ENCODE results near the gene OR51B6.
"Not testable (repeated sequence)": the region's sequence is repeated elsewhere in the genome, so short reads cannot be mapped to it uniquely, and the experiment has no call there.

Gene OR51B6

GRCh38 chr11:5345831-5346230 is 5.5 kb upstream of the OR51B6 start:
- ChIA-PET POLR2A (ENCODE audit: low non-redundant PET) (no interaction called here), CTCF (no interaction called here)
- H3K27ac ChIP-seq, result no peak overlapping the region
- no peak for DNase-seq (ENCODE audit: low spot score)
- TF ChIP-seq CTCF (conservative IDR thresholded peaks at IDR 0.05; ENCODE audit: low read depth), result no peak

- ChIA-PET CTCF (interaction anchor here (0.6 kb wide), 1 partner anchor 24 kb away, joined by 3 read pairs; no protein-coding TSS in a partner anchor), POLR2A (ENCODE audit: low non-redundant PET) (no interaction called here)
- no peak for TF ChIP-seq CTCF (conservative IDR thresholded peaks at IDR 0.05; ENCODE audit: low read depth)
- no peak for DNase-seq (ENCODE audit: low spot score)
- H3K27ac ChIP-seq, result no peak overlapping the region
Observed at GRCh38 chr11:5348551-5349194, 2.6 kb upstream of the OR51B6 start.

GRCh38 chr11:5349550-5349949 is 1.8 kb upstream of the OR51B6 start:
- no peak for DNase-seq (ENCODE audit: low spot score)
- POLR2A ChIA-PET (ENCODE audit: low non-redundant PET), result no interaction called here
- H3K27ac ChIP-seq, result no peak overlapping the region
- no peak for TF ChIP-seq CTCF (conservative IDR thresholded peaks at IDR 0.05; ENCODE audit: low read depth)
- CTCF ChIA-PET, result interaction anchor here (0.7 kb wide), 1 partner anchor 1569 kb away, joined by 3 read pairs; no protein-coding TSS in a partner anchor

- POLR2A ChIA-PET (ENCODE audit: low non-redundant PET); DNase-seq (ENCODE audit: low spot score); H3K27ac ChIP-seq; CTCF ChIA-PET: not testable (repeated sequence)
Observed at GRCh38 chr11:5356031-5356430, 4.7 kb downstream of the OR51B6 start.

- TF ChIP-seq CTCF (conservative IDR thresholded peaks at IDR 0.05; ENCODE audit: low read depth), result no peak
- ChIA-PET CTCF (no interaction called here), POLR2A (ENCODE audit: low non-redundant PET) (no interaction called here)
- no peak for DNase-seq (ENCODE audit: low spot score)
- no peak overlapping the region for H3K27ac ChIP-seq
Observed at GRCh38 chr11:5362017-5362625, 10.8 kb downstream of the OR51B6 start.

GRCh38 chr11:5363679-5364078 is 12.4 kb downstream of the OR51B6 start:
- ChIA-PET POLR2A (ENCODE audit: low non-redundant PET) (no interaction called here), CTCF (interaction anchor here (0.5 to 0.6 kb wide), 2 partner anchors 16 to 92 kb away, joined by 3 read pairs; no protein-coding TSS in a partner anchor)

More at GRCh38 chr11:5363679-5364078, 12.4 kb downstream of the OR51B6 start:
- TF ChIP-seq CTCF (conservative IDR thresholded peaks at IDR 0.05; ENCODE audit: low read depth), result no peak
- no peak overlapping the region for H3K27ac ChIP-seq
- no peak for DNase-seq (ENCODE audit: low spot score)

All from RWPE1 (cell line).